Neural crest cell (in vitro differentiated cells): Measurements from ENCODE around the gene CEP76. TPM values are rescaled to one million over a fixed set of nuclear protein-coding genes. Genes with fewer than 3 reads are reported as not detected.

ENCODE experiments used
- DNase-seq: peaks from one replicate; pipeline ENCODE4 v3.0.0; 2021; ENCODE audit warnings: low read depth, mixed read lengths, low spot score
- H3K27ac Mint-ChIP-seq: one replicate; pipeline ENCODE4 v1.8.0; 2021; ENCODE audit warnings: mild to moderate bottlenecking, mixed read lengths; ENCODE audit not compliant: unreplicated experiment
- H3K27me3 Mint-ChIP-seq: 2 replicates; pipeline ENCODE4 v1.8.0; 2021; ENCODE audit warnings: low read depth, mild to moderate bottlenecking, mixed read lengths
- H3K36me3 Mint-ChIP-seq: 2 replicates; pipeline ENCODE4 v1.8.0; 2021; ENCODE audit warnings: low read depth, mild to moderate bottlenecking, mixed read lengths
- H3K4me1 Mint-ChIP-seq: 2 replicates; pipeline ENCODE4 v1.8.0; 2021; ENCODE audit warnings: mixed read lengths
- H3K4me3 Mint-ChIP-seq: one replicate; pipeline ENCODE4 v1.8.0; 2021; ENCODE audit warnings: mild to moderate bottlenecking, mixed read lengths
- H3K9me3 Mint-ChIP-seq: 2 replicates; pipeline ENCODE4 v1.8.0; 2021; ENCODE audit warnings: mixed read lengths
- total RNA-seq: library from RNA; stranded (reverse); gene quantifications from 2 replicates; pipeline ENCODE4 v1.2.1, GENCODE V29; 2021
- TF ChIP-seq, protein P1 (sequence below): fragments of 200-600 bp; sonication (generic); conservative IDR thresholded peaks from 2 replicates; pipeline ENCODE4 v1.5.0; 2021; ENCODE audit warnings: antibody characterized with exemption, mild to moderate bottlenecking

Gene CEP76
- total RNA-seq, 1 donor from 2014 or later: 15.4 TPM

DNA sequence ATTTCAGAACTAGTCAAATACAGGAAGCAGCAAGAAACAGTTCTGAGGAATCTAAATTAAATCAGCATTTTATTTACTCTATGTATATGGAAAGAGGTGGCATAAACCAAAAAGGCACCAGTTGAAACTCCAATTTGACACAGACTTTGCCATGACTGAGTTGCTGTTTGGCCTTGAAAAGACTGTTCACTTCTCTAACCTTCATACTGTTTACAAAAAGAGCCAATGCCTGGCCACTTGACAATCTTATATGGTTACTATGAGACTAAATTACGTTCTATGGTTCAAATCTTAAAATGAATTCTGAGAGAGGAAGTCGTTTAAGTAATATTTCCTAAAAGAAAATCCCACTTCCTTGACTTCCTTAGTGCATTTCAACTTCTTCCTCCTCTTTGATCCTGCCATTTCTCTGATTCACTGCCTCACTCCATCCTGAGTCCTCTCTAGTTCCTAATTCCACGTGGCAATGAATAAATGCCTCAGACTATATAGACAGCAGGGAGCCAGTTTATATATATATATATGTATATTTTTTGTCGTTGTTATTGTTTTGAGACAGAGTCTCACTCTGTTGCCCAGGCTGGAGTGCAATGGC, 13.2 kb downstream of the CEP76 start:
- no peaks in the 10 kb centered on the region for H3K27me3 Mint-ChIP-seq
- no peaks in the 10 kb centered on the region for H3K9me3 Mint-ChIP-seq
- H3K4me3 Mint-ChIP-seq: no peak overlapping the region
- peak overlapping the region; percentile 46 for H3K27ac Mint-ChIP-seq
- no peaks in the 10 kb centered on the region for H3K4me1 Mint-ChIP-seq
- peaks cover 4% of the 10 kb centered on the region for H3K36me3 Mint-ChIP-seq
- TF ChIP-seq, protein P1, sequence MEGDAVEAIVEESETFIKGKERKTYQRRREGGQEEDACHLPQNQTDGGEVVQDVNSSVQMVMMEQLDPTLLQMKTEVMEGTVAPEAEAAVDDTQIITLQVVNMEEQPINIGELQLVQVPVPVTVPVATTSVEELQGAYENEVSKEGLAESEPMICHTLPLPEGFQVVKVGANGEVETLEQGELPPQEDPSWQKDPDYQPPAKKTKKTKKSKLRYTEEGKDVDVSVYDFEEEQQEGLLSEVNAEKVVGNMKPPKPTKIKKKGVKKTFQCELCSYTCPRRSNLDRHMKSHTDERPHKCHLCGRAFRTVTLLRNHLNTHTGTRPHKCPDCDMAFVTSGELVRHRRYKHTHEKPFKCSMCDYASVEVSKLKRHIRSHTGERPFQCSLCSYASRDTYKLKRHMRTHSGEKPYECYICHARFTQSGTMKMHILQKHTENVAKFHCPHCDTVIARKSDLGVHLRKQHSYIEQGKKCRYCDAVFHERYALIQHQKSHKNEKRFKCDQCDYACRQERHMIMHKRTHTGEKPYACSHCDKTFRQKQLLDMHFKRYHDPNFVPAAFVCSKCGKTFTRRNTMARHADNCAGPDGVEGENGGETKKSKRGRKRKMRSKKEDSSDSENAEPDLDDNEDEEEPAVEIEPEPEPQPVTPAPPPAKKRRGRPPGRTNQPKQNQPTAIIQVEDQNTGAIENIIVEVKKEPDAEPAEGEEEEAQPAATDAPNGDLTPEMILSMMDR: no peak
- no peak for DNase-seq

DNA sequence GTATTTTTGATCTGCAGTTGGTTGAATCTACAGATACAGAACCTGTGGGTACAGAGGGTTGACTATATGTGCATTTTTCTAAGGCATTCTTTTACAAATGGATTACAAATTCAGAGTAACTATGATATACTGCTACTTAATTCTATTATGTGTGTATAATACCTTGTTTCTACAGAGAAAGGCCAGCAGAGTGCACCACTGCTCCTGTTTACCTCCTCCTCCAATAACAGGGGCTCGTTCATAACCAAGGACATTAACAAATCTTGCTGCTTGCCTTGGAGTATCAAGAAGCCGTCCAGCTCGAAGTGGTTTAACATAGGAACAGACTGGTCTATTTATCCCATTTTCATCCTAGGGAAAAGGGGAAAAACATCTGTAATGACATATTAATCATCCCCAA, 16.4 kb downstream of the CEP76 start:
- Mint-ChIP-seq H3K4me1 (no peaks in the 10 kb centered on the region), H3K36me3 (no peaks in the 10 kb centered on the region), H3K27me3 (no peaks in the 10 kb centered on the region), H3K9me3 (no peaks in the 10 kb centered on the region), H3K27ac (no peak overlapping the region), H3K4me3 (no peak overlapping the region)
- no peak for DNase-seq
- TF ChIP-seq, protein P1: peak; percentile 26

DNA sequence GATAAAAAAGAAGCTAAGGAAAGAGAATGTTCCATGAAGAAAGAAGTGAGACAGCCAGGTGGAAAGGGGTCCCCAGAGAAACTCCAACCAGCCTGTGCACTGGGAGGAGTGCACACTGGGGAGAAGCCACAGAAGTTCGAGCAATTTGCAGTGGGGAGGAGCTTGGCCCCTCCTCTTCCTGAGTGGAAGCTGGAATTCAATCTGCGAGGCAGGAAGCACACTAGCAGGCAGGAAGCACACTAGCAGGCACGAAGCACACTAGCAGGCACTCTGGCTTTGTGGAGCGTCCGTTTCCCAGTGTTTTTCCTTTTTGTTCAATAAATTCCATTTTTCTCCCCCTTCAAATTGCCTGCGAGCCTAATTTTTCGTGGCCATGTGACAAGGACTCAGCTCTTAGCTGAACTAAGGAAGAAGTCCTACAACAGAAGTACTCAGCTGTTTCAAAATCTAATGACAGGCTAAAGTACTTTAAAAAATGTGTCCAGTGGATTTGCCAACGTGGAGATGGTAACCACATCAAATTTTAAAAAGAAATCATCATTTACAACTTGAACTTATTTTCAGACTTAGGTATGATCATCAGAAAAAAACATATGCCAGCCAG, 23.2 kb downstream of the CEP76 start:
- peak overlapping the region; percentile 80 for H3K27ac Mint-ChIP-seq
- H3K4me3 Mint-ChIP-seq: no peak overlapping the region
- no peaks in the 10 kb centered on the region for H3K9me3 Mint-ChIP-seq
- no peaks in the 10 kb centered on the region for H3K27me3 Mint-ChIP-seq
- peaks cover 3% of the 10 kb centered on the region for H3K36me3 Mint-ChIP-seq
- DNase-seq: no peak
- peaks cover 9% of the 10 kb centered on the region for H3K4me1 Mint-ChIP-seq
- TF ChIP-seq, protein P1: no peak

DNA sequence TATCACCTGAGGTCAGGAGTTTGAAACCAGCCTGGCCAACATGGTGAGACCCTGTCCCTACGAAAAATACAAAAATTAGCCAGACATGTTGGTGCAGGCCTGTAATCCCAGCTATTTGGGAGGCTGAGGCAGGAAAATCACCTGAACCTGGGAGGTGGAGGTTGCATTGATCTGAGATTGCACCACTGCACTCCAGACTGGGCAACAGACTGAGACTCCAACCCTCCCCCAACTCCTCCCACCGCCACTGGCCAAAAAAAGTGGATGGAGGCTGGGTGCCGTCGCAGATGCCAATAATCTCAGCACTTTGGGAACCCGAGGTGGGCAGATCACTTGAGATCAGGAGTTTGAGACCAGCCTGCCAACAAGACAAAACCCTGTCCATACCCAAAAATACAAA, 34.5 kb downstream of the CEP76 start:
- H3K36me3 Mint-ChIP-seq: peaks cover 2% of the 10 kb centered on the region
- DNase-seq: no peak
- H3K4me3 Mint-ChIP-seq: no peak overlapping the region
- no peak overlapping the region for H3K27ac Mint-ChIP-seq
- TF ChIP-seq, protein P1: no peak
- no peaks in the 10 kb centered on the region for H3K27me3 Mint-ChIP-seq
- no peaks in the 10 kb centered on the region for H3K9me3 Mint-ChIP-seq
- H3K4me1 Mint-ChIP-seq: no peaks in the 10 kb centered on the region

DNA sequence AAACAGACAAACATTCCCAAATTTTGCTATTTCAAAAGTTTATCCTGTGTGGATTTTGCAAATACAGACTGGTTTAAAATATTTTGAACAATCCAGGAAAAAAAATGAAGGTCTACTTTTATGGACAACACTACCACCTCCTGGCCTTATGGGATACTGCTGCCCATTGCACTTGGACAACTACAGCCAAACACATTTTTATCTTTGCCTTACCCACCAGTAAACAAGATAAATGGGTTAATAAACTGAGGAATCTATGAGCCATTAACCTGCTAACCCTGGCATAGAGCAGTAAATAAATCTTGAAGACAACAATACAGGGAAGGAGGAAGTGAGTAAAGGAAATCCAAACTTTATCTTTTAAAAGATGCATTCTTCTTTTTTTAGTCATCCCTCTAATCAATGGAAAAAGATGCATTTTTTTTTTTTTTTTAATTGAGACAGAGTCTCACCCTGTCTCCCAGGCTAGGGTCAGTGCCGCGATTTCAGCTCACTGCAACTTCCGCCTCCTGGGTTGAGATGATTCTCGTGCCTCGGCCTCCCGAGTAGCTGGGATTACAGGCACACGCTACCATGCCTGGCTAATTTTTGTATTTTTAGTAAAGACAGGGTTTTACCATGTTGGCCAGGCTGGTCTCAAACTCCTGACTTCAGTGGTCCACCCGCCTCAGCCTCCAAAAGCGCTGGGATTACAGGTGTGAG, 42.5 kb downstream of the CEP76 start:
- peak; percentile 37 for DNase-seq
- TF ChIP-seq, protein P1: peak; percentile 98
- Mint-ChIP-seq H3K9me3 (no peaks in the 10 kb centered on the region), H3K27me3 (no peaks in the 10 kb centered on the region), H3K4me3 (peak overlapping the region; percentile 63), H3K36me3 (no peaks in the 10 kb centered on the region), H3K4me1 (peaks cover 28% of the 10 kb centered on the region), H3K27ac (no peak overlapping the region)
